A673 (cell line): ENCODE results near the gene IMMP2L. TPM values are rescaled to one million over a fixed set of nuclear protein-coding genes. Genes with fewer than 3 reads are reported as not detected.

Experiments
- BruUV-seq: library from RNA; stranded (reverse); fragments of 400-500 nt; replicated peaks from 2 replicates; lab custom pipeline; 2021; lab: Mats Ljungman, UMichigan
- CTCF ChIA-PET: fragments of 300-600 bp; sonication (Branson Sonifier 250); formaldehyde crosslinking; loops from one replicate; lab custom pipeline; 2022; ENCODE audit warnings: antibody characterized with exemption; lab: Charles Lee
- POLR2A ChIA-PET: fragments of 300-600 bp; sonication (Branson Sonifier 250); formaldehyde crosslinking; loops from one replicate; lab custom pipeline; 2022; ENCODE audit warnings: antibody characterized with exemption; ENCODE audit not compliant: low non-redundant PET; lab: Charles Lee
- DNase-seq: peaks from one replicate; pipeline ENCODE4 v3.0.0-alpha.2; 2015; ENCODE audit warnings: low spot score
- H3K27ac ChIP-seq: fragments of 200-600 bp; sonication (generic); 2 replicates; pipeline ENCODE4 v1.5.1; 2016; ENCODE audit warnings: mixed run types, low read depth, mild to moderate bottlenecking, mixed read lengths, antibody characterized with exemption, low read length; ENCODE audit not compliant: poor library complexity, severe bottlenecking
- H3K27me3 ChIP-seq: fragments of 200-600 bp; sonication (generic); replicated peaks from 2 replicates; pipeline ENCODE4 v1.6.1; 2017; ENCODE audit warnings: mixed run types, low read depth, mild to moderate bottlenecking, mixed read lengths, antibody characterized with exemption, low read length; ENCODE audit not compliant: insufficient read depth, poor library complexity
- H3K36me3 ChIP-seq: fragments of 200-600 bp; sonication (generic); 2 replicates; pipeline ENCODE4 v1.6.1; 2016; ENCODE audit warnings: mixed run types, mild to moderate bottlenecking, mixed read lengths, antibody characterized with exemption, low read length; ENCODE audit not compliant: insufficient read depth, poor library complexity, severe bottlenecking
- H3K4me1 ChIP-seq: fragments of 200-600 bp; sonication (generic); 2 replicates; pipeline ENCODE4 v1.6.1; 2017; ENCODE audit warnings: mixed run types, mild to moderate bottlenecking, mixed read lengths, antibody characterized with exemption, low read length; ENCODE audit not compliant: insufficient read depth, poor library complexity, severe bottlenecking
- H3K4me3 ChIP-seq: fragments of 200-600 bp; sonication (generic); 2 replicates; pipeline ENCODE4 v1.5.1; 2016; ENCODE audit warnings: low read depth, mixed run types, mild to moderate bottlenecking, mixed read lengths, low read length; ENCODE audit not compliant: poor library complexity, severe bottlenecking
- H3K9me3 ChIP-seq: fragments of 200-600 bp; sonication (generic); 2 replicates; pipeline ENCODE4 v1.6.1; 2016; ENCODE audit warnings: mixed run types, low read depth, mild to moderate bottlenecking, mixed read lengths, antibody characterized with exemption, low read length; ENCODE audit not compliant: poor library complexity, severe bottlenecking
- CTCF ChIP-seq: fragments of 300-800, 200-600 bp; sonication (generic); conservative IDR thresholded peaks from 2 replicates; pipeline ENCODE4 v1.5.1; 2017; ENCODE audit warnings: low read depth, mild to moderate bottlenecking, antibody characterized with exemption, low read length, moderate library complexity, mixed read lengths
- EZH2 ChIP-seq: fragments of 200-600 bp; sonication (generic); IDR thresholded peaks from 2 replicates; pipeline ENCODE4 v1.6.1; 2017; ENCODE audit warnings: borderline replicate concordance, low read depth, mild to moderate bottlenecking, mixed read lengths, antibody characterized with exemption, low read length; ENCODE audit not compliant: poor library complexity, severe bottlenecking
- intact Hi-C: fragments of 100-400 bp; cut with micrococcal nuclease; formaldehyde crosslinking; loops from one replicate; pipeline ENCODE4 v1.10.0; 2022; ENCODE audit not compliant: unreplicated experiment
- total RNA-seq: library from RNA; stranded (reverse); gene quantifications from 2 replicates; pipeline ENCODE4 v1.2.3, GENCODE V29; 2021

The IMMP2L gene
- total RNA-seq, 1 experiment from 2014 or later = 10.0 TPM

GRCh38 chr7:110681941-110682340 is 880.4 kb downstream of the IMMP2L start:
- Histone ChIP-seq H3K4me1 (no peaks in the 10 kb centered on the region), H3K36me3 (no peaks in the 10 kb centered on the region), H3K9me3 (no peaks in the 10 kb centered on the region), H3K27ac (no peak overlapping the region), H3K4me3 (no peak overlapping the region), H3K27me3 (no peaks in the 10 kb centered on the region)
- intact Hi-C loops = no loop called here
- DNase-seq = no peak
- BruUV-seq = no TSS peak
- no peak for TF ChIP-seq EZH2
- TF ChIP-seq CTCF = no peak
- ChIA-PET CTCF (no interaction called here), POLR2A (no interaction called here)

GRCh38 chr7:110677405-110677804 is 884.9 kb downstream of the IMMP2L start:
- no peaks in the 10 kb centered on the region for H3K36me3 ChIP-seq
- no peaks in the 10 kb centered on the region for H3K9me3 ChIP-seq
- DNase-seq = no peak
- no peaks in the 10 kb centered on the region for H3K4me1 ChIP-seq
- no peak overlapping the region for H3K27ac ChIP-seq
- BruUV-seq = no TSS peak
- intact Hi-C loops = no loop called here
- ChIA-PET POLR2A (no interaction called here), CTCF (interaction anchor here (0.7 kb wide), 1 partner anchor 18 kb away, joined by 6 read pairs; no protein-coding TSS in a partner anchor)
- H3K27me3 ChIP-seq = no peaks in the 10 kb centered on the region
- TF ChIP-seq EZH2 (no peak), CTCF (no peak)
- no peak overlapping the region for H3K4me3 ChIP-seq

GRCh38 chr7:110676785-110677184 is 885.5 kb downstream of the IMMP2L start:
- Histone ChIP-seq H3K4me1 (no peaks in the 10 kb centered on the region), H3K9me3 (no peaks in the 10 kb centered on the region), H3K4me3 (no peak overlapping the region), H3K27ac (no peak overlapping the region), H3K36me3 (no peaks in the 10 kb centered on the region), H3K27me3 (no peaks in the 10 kb centered on the region)
- intact Hi-C loops = no loop called here
- no TSS peak for BruUV-seq
- DNase-seq = no peak
- ChIA-PET POLR2A (no interaction called here), CTCF (interaction anchor here (0.7 kb wide), 1 partner anchor 18 kb away, joined by 6 read pairs; no protein-coding TSS in a partner anchor)
- TF ChIP-seq EZH2 = no peak
- TF ChIP-seq CTCF = no peak
